ENCODE data around the gene SAMD8. TPM values are rescaled to one million over a fixed set of nuclear protein-coding genes. Genes with fewer than 3 reads are reported as not detected.
"Not testable (repeated sequence)": the region's sequence is repeated elsewhere in the genome, so short reads cannot be mapped to it uniquely, and the experiment has no call there.

The SAMD8 gene
- total and polyA plus RNA-seq, 5 donors, result 8.8 to 26.7 (median 23.6) TPM

DNA sequence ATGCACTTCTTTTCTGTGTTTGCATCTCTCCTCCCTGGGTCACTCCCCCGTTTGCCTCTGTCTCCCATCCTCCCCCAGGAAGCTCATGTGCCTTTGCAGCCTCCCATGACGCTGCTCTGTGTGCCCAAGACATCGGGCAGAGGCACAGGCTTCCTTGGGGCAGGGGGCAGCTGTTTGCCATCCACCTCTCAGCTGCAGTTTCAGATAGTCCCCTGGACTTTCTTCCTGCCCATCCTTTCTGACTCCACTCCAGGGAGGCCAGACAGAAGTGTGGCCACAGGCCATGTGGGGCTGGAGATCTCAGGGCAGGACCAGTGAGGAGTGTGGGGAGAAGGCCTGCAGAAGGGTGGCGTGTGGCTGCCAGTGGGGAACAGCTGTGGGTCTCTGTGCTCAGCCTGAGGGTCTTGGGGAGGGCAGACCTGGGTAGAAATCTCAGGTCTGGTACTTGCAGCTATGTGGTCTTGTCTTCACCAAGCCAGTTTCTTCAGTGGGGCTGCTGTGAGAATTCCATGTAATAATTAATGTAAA is 10.6 kb upstream of the SAMD8 start:
- Histone ChIP-seq H3K27me3 (ENCODE audit: control insufficient read depth, insufficient read depth) (no peaks in the 10 kb centered on the region), H3K4me3 (ENCODE audit: low read length) (no peak overlapping the region), H3K9me3 (ENCODE audit: control insufficient read depth, low read length) (no peaks in the 10 kb centered on the region), H3K4me1 (ENCODE audit: control insufficient read depth, insufficient read depth, low read length) (no peaks in the 10 kb centered on the region), H3K27ac (ENCODE audit: low read length) (no peak overlapping the region)
- intact Hi-C loops (cut with DNase I), result loop anchor here in 3 of 4 donors (5.0 to 10.0 kb wide), 4 partner anchors 276 to 859 kb away; partner anchors contain the start of gene KAT6B (in 1 of the 3)
- WGBS, result 55% methylated on average over 4 of the region's 4 CpGs
- no peak for ATAC-seq
- DNase-seq, result no peak

DNA sequence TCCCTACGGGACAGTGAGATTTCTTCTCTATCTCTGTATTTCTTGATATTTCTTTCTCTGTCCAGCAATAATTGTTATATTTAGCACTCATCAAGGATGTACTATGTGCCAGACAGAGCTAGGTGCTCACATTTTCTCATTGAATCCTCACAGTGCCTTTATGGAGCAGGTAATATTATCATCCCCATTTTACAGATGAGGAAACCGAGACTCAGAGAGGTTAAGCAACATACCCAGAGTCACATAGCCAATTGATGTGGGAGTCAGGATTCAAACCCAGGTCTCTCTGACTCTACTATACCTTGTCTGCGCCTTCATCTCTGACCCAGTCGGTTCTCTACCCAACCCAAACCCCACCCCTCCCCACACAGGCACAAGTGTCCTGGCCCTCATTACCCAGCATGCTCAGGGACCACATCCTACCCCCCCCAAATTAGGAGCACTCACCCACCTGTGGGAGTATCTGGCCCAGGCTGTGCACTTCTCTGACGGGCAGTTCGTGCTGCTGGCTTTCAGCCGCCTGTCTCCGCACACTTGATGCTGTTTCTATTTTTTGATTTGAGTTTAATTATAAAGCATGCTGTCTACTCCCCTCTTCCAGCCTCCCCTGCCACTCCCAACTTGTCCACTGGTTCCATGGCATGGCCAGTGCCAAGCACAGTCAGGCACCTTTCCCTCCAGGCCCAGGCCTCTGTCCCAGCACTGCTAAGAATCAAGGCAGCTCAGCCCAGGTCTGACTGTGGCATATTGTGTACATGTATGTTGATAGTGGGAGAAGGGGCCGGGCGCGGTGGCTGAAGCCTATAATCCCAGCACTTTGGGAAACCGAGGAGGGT is 9.8 kb upstream of the SAMD8 start:
- Histone ChIP-seq H3K4me3 (ENCODE audit: low read length) (no peak overlapping the region), H3K4me1 (ENCODE audit: control insufficient read depth, insufficient read depth, low read length) (no peaks in the 10 kb centered on the region), H3K27ac (ENCODE audit: low read length) (peak overlapping the region; percentile 26), H3K9me3 (ENCODE audit: control insufficient read depth, low read length) (no peaks in the 10 kb centered on the region), H3K27me3 (ENCODE audit: control insufficient read depth, insufficient read depth) (no peaks in the 10 kb centered on the region)
- ATAC-seq (peak; percentile 47 to 52), DNase-seq (peak in 1 of 3 donors; percentile 69)
- 84% methylated on average over 12 of the region's 12 CpGs for WGBS
- intact Hi-C loops (cut with DNase I), result loop anchor here in 3 of 4 donors (5.0 to 10.0 kb wide), 4 partner anchors 277 to 859 kb away; partner anchors contain the start of gene KAT6B (in 1 of the 3)

DNA sequence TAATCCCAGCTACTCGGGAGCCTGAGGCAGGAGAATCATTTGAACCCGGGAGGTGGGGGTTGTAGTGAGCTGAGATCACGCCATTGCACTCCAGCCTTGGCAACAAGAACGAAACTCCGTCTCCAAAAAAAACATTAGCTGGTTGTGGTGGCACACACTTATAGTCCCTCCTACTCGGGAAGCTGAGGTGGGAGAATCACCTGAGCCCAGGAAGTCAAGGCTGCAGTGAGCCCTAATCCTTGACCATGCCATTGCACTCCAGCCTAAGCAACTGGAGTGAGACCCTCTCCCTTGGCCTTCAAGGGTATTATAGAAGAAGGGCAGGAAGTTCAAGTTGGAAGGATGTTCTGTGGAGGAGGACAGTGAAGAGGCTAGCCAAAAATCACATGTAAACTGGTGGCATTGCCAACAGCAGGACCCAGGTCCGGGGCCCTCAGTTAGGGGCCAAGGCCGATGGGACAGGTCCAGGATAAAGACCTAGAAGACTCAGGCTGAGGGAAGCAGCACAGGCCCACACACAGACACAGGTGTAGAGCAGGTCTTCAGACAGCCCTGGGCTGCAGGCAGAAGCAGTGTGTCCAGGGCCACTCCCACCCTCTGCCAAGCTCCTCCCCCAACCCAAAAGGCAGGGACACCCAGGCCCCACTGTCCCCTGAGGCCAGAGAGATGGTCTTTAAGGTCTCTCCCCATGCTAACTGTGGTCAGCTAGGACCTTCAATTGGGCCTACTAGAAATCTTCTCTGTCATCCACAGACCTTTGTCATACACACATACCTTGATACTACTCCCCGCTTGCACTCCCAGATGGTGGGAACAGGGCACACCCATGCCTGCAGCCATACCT is 8.4 kb upstream of the SAMD8 start:
- 77% methylated on average over 9 of the region's 9 CpGs for WGBS
- no peak for DNase-seq
- no peaks in the 10 kb centered on the region for H3K27me3 ChIP-seq (ENCODE audit: control insufficient read depth, insufficient read depth)
- H3K9me3 ChIP-seq (ENCODE audit: control insufficient read depth, low read length), result no peaks in the 10 kb centered on the region
- no peaks in the 10 kb centered on the region for H3K4me1 ChIP-seq (ENCODE audit: control insufficient read depth, insufficient read depth, low read length)
- no peak overlapping the region for H3K4me3 ChIP-seq (ENCODE audit: low read length)
- intact Hi-C loops (cut with DNase I), result loop anchor here in 3 of 4 donors (5.0 to 10.0 kb wide), 4 partner anchors 278 to 861 kb away; partner anchors contain the start of gene KAT6B (in 1 of the 3)
- no peak for ATAC-seq
- no peak overlapping the region for H3K27ac ChIP-seq (ENCODE audit: low read length)

DNA sequence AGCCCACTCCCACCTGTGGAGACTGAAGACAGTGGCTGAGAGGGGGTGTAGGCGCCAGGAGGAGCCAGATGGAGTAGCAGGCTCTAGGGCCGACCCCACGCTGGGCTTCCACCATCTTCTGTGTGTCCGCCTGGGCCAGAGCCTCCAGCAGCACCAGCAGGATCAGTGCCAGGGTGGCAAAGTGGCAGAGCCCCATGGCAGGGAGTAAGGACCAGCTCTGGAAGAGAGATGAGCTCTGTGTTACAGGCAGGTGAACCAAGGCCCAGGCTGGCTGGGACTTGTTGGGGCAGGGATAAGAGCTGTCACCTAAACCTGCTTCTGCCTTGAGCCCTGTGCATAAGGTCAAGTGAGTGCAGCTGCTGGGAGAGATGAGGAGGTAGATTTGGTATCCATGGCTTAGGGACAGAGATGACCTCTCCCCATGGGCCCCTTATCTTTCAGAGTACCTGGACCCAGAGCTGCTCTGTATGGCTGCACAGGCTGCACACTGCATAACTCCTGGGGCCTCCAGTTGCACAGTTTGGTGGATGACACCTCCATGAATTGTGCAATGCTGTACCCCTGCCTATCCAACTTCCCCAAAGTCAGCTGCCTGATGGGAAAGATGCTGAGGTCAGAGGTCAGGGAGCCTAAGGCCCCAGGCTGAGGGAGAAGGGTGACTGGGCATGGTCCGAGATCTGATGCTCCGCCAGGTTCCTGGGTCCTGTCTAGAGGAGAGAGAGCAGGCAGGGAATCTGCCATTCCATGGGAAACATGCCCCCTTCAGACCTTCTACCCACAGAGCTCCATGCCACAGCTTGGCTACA is 7.4 kb upstream of the SAMD8 start:
- Histone ChIP-seq H3K4me3 (ENCODE audit: low read length) (no peak overlapping the region), H3K9me3 (ENCODE audit: control insufficient read depth, low read length) (no peaks in the 10 kb centered on the region), H3K27me3 (ENCODE audit: control insufficient read depth, insufficient read depth) (no peaks in the 10 kb centered on the region), H3K27ac (ENCODE audit: low read length) (no peak overlapping the region), H3K4me1 (ENCODE audit: control insufficient read depth, insufficient read depth, low read length) (no peaks in the 10 kb centered on the region)
- WGBS, result 96% methylated on average over 6 of the region's 6 CpGs
- no peak for DNase-seq
- no peak for ATAC-seq
- intact Hi-C loops (cut with DNase I), result loop anchor here in 3 of 4 donors (5.0 to 10.0 kb wide), 4 partner anchors 279 to 862 kb away; partner anchors contain the start of gene KAT6B (in 1 of the 3)

DNA sequence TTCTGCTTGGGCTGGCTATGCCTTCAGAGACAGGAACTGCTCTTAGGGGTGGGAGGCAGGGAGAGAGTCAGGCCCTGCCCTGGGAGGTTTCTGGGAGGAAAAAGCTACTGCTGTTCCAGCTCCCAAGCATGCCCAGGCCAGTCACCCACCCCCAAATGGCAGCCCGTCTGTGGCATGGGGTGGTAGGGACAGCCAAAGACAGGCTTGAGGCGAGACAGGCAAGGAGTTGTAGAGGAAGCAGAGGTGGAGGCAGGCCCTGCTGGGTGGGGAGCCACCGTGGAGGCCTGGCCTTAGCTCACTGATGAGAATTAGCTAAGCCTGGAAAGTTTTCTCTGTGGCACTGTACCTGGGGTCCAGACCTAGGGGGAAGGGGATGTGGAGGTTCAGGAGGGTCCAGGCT is 6.6 kb upstream of the SAMD8 start:
- Histone ChIP-seq H3K27ac (ENCODE audit: low read length) (no peak overlapping the region), H3K4me1 (ENCODE audit: control insufficient read depth, insufficient read depth, low read length) (no peaks in the 10 kb centered on the region), H3K4me3 (ENCODE audit: low read length) (no peak overlapping the region), H3K9me3 (ENCODE audit: control insufficient read depth, low read length) (no peaks in the 10 kb centered on the region), H3K27me3 (ENCODE audit: control insufficient read depth, insufficient read depth) (no peaks in the 10 kb centered on the region)
- ATAC-seq (no peak), DNase-seq (no peak)
- intact Hi-C loops (cut with DNase I), result loop anchor here in 3 of 4 donors (5.0 to 10.0 kb wide), 4 partner anchors 280 to 863 kb away; partner anchors contain the start of gene KAT6B (in 1 of the 3)
- 69% methylated on average over 3 of the region's 3 CpGs for WGBS

DNA sequence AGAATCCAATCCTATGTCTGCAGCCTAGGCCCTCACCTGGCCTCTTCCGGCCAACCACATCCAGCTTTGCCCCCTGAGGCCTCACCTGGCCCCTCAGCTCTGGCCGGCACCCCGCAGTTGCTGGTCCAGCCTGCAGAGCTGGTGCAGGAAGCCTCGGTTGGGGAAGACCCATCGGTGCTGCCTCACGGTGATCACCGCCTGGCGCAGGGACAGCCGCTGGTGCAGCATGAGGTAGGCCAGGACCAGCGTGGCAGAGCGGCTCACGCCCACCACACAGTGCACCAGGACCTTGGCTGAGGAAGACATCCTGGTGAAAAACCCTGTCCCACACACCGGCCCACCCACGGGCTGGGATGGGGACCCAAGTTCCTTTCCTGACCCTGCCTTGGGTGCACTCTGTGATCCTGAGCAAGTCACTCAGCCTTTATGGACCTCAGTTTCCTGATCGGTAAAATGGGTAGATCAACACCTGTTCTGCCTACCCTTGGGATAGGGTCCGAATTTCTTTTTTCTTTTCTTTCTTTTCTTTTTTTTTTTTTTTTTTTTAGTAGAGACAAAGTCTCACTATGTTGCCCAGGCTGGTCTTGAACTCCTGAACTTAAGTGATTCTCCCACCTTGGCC is 5.8 kb upstream of the SAMD8 start:
- Histone ChIP-seq H3K4me3 (ENCODE audit: low read length) (no peak overlapping the region), H3K27ac (ENCODE audit: low read length) (no peak overlapping the region), H3K9me3 (ENCODE audit: control insufficient read depth, low read length) (no peaks in the 10 kb centered on the region), H3K27me3 (ENCODE audit: control insufficient read depth, insufficient read depth) (no peaks in the 10 kb centered on the region), H3K4me1 (ENCODE audit: control insufficient read depth, insufficient read depth, low read length) (peaks cover 3% of the 10 kb centered on the region)
- intact Hi-C loops (cut with DNase I), result loop anchor here in 1 of 4 donors (10.0 kb wide), 1 partner anchor 281 kb away; the partner anchor contains the start of gene KAT6B
- 92% methylated on average over 16 of the region's 16 CpGs for WGBS
- DNase-seq, result no peak
- ATAC-seq, result no peak

DNA sequence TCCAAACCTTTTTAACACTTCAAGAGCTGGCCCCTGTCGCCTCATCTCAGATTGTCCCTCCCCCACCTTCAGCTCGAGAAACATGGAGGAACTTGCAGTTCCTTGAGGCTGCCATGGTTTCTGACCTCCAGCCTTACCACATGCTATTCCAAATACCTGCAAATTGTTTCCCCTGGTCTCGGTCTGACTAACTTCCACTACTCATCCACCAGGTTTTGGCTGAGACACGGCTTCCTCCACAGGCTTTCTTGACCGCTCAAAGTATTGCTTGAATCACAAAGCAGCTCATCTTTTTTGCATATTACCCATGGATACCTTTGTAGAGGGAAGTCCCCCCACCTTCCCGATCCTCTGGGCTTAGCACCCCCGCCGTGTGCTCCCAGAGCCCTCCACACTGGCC is 5.2 kb upstream of the SAMD8 start:
- no peak for ATAC-seq
- H3K9me3 ChIP-seq (ENCODE audit: control insufficient read depth, low read length), result no peaks in the 10 kb centered on the region
- H3K27me3 ChIP-seq (ENCODE audit: control insufficient read depth, insufficient read depth), result no peaks in the 10 kb centered on the region
- H3K4me1 ChIP-seq (ENCODE audit: control insufficient read depth, insufficient read depth, low read length), result peaks cover 3% of the 10 kb centered on the region
- WGBS, result 77% methylated on average over 8 of the region's 8 CpGs
- intact Hi-C loops (cut with DNase I), result loop anchor here in 1 of 4 donors (10.0 kb wide), 1 partner anchor 281 kb away; the partner anchor contains the start of gene KAT6B
- no peak overlapping the region for H3K4me3 ChIP-seq (ENCODE audit: low read length)
- H3K27ac ChIP-seq (ENCODE audit: low read length), result no peak overlapping the region
- DNase-seq, result no peak

DNA sequence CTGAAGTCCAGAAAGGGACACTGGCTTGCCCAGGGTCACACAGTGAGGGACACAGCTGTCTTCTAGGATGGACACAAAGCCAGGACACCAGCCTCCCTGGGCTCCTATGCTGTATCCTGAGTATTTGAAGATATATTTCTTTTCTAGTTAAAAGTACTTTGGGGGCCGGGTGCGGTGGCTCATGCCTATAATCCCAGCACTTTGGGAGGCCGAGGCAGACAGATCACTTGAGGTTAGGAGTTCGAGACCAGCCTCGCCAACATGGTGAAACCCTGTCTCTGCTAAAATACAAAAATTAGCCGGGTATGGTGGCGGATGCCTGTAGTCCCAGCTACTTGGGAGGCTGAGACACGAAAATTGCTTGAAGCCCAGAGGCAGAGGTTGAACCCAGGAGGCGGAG is 4.6 kb upstream of the SAMD8 start:
- not testable (repeated sequence) for DNase-seq; H3K27me3 ChIP-seq (ENCODE audit: control insufficient read depth, insufficient read depth); H3K4me3 ChIP-seq (ENCODE audit: low read length); ATAC-seq; H3K4me1 ChIP-seq (ENCODE audit: control insufficient read depth, insufficient read depth, low read length); H3K27ac ChIP-seq (ENCODE audit: low read length); H3K9me3 ChIP-seq (ENCODE audit: control insufficient read depth, low read length)
- 97% methylated on average over 9 of the region's 9 CpGs for WGBS
- intact Hi-C loops (cut with DNase I), result loop anchor here in 1 of 4 donors (10.0 kb wide), 1 partner anchor 282 kb away; the partner anchor contains the start of gene KAT6B

DNA sequence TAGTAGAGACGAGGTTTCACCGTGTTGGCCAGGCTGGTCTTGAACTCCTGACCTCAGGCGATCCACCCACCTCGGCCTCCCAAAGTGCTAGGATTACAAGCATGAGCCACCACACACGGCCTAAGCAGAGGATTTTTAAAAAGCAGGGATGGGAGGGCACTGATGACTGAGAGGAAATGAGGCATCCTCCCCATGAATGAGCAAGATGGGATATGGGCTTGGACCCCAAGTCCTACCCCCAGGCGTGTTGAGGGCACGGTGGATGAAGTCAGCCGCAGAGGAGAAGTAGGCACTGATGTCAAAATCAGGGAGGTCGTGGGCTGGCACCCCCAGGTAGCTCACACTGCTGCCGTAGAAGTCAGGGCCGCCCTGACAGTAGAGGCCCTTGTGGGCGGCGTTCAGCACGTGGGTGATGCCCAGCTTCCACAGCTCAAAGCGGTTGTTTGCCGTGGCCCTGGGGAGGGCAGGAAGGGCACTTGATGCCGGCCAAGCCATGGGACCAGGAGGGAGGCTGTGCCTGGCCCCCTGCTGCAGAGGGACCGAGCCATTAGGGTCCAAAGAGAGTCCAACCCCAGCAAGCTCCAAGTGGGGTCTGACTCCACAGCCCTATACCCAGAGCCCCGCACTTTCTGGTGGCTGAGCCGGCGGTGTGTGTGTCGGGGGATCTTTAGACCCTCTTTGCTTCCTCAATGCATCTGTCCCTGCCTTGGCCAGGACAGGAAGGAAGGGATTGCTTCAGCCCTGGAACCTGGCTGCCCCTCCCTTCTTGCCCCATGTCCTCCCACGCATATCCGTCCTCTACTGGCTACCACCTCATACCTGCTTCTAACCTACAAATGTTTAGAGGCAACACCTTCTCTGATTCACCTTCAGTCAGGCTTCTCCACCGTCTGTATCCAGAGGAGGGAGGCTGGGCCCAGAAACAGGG is 3.4 kb upstream of the SAMD8 start:
- no peak overlapping the region for H3K4me3 ChIP-seq (ENCODE audit: low read length)
- DNase-seq (no peak), ATAC-seq (no peak)
- H3K9me3 ChIP-seq (ENCODE audit: control insufficient read depth, low read length), result no peaks in the 10 kb centered on the region
- intact Hi-C loops (cut with DNase I), result loop anchor here in 1 of 4 donors (10.0 kb wide), 1 partner anchor 283 kb away; the partner anchor contains the start of gene KAT6B
- peaks cover 3% of the 10 kb centered on the region for H3K4me1 ChIP-seq (ENCODE audit: control insufficient read depth, insufficient read depth, low read length)
- no peak overlapping the region for H3K27ac ChIP-seq (ENCODE audit: low read length)
- 81% methylated on average over 25 of the region's 25 CpGs for WGBS
- H3K27me3 ChIP-seq (ENCODE audit: control insufficient read depth, insufficient read depth), result no peaks in the 10 kb centered on the region
